Mesothelial cell of epicardium (in vitro differentiated cells): ENCODE measurements around the gene RABL6. TPM values are rescaled to one million over a fixed set of nuclear protein-coding genes. Genes with fewer than 3 reads are reported as not detected.
A peak's percentile ranks its signal among the peaks of the same experiment; 100 is the strongest.
"Not testable (repeated sequence)": the region's sequence is repeated elsewhere in the genome, so short reads cannot be mapped to it uniquely, and the experiment has no call there.

Experiments used
- DNase-seq, 2 experiments: peaks; one replicate each; pipeline ENCODE4 v3.0.0; 2021; ENCODE audit warnings: low spot score in 2 of 2; ENCODE audit not compliant: unreplicated experiment in 2 of 2
- H3K27ac Mint-ChIP-seq: 2 replicates; pipeline ENCODE4 v1.8.0; 2021; ENCODE audit warnings: mixed read lengths
- H3K27me3 Mint-ChIP-seq: 2 replicates; pipeline ENCODE4 v1.8.0; 2021; ENCODE audit warnings: low read depth, mixed read lengths
- H3K36me3 Mint-ChIP-seq: 2 replicates; pipeline ENCODE4 v1.8.0; 2021; ENCODE audit warnings: mixed read lengths
- H3K4me1 Mint-ChIP-seq: 2 replicates; pipeline ENCODE4 v1.8.0; 2021; ENCODE audit warnings: mixed read lengths
- H3K4me3 Mint-ChIP-seq: 2 replicates; pipeline ENCODE4 v1.8.0; 2021; ENCODE audit warnings: mild to moderate bottlenecking, moderate library complexity, mixed read lengths
- H3K9me3 Mint-ChIP-seq: 2 replicates; pipeline ENCODE4 v1.8.0; 2021; ENCODE audit warnings: mixed read lengths
- total RNA-seq: library from RNA; stranded (reverse); gene quantifications from 3 replicates; pipeline ENCODE4 v1.2.1, GENCODE V29; 2021
- TF ChIP-seq, protein P1 (sequence below): fragments of 200-600 bp; sonication (generic); IDR thresholded peaks from one replicate; pipeline ENCODE4 v1.5.0; 2021; ENCODE audit warnings: antibody characterized with exemption; ENCODE audit not compliant: unreplicated experiment

RABL6 gene
- total RNA-seq, 1 donor from 2014 or later, result 124 TPM

DNA sequence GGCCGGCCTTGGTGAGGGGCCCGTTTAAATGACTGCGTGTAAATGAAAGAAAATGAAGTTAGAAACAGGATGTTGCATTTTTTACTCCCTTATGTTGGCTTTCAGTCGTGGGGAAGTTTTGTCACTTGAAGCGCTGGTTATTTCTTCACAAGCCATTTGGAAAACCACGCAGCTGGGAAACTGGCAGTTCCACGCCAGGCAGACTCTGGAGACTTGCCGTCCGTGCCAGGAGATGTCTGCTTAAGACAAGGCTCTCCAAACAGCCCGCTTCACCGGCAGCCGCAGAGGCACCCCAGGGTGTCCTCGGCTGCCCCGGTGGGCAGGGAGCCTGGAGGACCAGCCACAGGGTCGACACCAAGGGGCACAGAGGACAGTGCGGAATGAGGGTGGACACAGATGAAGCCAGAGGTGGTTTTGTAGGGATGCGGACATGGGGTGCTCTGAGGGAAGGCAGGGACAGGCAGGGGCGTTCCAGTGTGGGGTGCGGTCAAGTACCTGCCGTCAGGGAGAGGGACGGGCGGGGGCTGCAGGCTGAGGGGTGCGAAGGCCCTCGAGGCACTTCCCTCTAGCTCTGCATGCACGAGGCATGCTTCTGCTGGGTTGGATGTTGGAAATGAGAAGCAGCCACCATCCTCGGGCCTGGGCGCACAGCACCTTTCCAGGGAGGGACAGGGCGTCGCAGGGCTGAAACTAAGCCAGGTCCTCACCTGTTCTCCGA is 23.4 kb downstream of the RABL6 start:
- Mint-ChIP-seq H3K27ac (no peak overlapping the region), H3K4me3 (no peak overlapping the region), H3K36me3 (peaks cover 17% of the 10 kb centered on the region), H3K27me3 (no peaks in the 10 kb centered on the region), H3K4me1 (no peaks in the 10 kb centered on the region), H3K9me3 (no peaks in the 10 kb centered on the region)
- TF ChIP-seq, protein P1, sequence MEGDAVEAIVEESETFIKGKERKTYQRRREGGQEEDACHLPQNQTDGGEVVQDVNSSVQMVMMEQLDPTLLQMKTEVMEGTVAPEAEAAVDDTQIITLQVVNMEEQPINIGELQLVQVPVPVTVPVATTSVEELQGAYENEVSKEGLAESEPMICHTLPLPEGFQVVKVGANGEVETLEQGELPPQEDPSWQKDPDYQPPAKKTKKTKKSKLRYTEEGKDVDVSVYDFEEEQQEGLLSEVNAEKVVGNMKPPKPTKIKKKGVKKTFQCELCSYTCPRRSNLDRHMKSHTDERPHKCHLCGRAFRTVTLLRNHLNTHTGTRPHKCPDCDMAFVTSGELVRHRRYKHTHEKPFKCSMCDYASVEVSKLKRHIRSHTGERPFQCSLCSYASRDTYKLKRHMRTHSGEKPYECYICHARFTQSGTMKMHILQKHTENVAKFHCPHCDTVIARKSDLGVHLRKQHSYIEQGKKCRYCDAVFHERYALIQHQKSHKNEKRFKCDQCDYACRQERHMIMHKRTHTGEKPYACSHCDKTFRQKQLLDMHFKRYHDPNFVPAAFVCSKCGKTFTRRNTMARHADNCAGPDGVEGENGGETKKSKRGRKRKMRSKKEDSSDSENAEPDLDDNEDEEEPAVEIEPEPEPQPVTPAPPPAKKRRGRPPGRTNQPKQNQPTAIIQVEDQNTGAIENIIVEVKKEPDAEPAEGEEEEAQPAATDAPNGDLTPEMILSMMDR, result no peak
- no peak for DNase-seq

DNA sequence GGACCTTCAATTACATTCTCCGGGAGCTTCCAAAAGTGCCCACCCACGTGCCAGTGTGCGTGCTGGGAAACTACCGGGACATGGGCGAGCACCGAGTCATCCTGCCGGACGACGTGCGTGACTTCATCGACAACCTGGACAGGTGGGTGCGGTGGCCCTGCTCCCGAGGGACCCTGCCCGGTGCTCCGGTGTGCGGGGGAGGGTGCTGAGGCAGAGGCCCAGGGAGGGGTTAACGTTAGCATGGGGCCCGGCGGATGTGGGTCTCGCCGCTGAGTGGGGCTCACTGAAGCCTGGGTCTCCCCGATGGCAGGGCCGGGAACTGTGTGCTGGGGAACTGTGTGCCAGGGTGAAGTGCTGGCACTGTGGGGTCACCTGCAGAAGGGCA is 24.0 kb downstream of the RABL6 start:
- Mint-ChIP-seq H3K9me3 (no peaks in the 10 kb centered on the region), H3K36me3 (peaks cover 15% of the 10 kb centered on the region), H3K27ac (no peak overlapping the region), H3K4me1 (no peaks in the 10 kb centered on the region), H3K27me3 (no peaks in the 10 kb centered on the region), H3K4me3 (no peak overlapping the region)
- no peak for DNase-seq
- TF ChIP-seq, protein P1, result no peak

DNA sequence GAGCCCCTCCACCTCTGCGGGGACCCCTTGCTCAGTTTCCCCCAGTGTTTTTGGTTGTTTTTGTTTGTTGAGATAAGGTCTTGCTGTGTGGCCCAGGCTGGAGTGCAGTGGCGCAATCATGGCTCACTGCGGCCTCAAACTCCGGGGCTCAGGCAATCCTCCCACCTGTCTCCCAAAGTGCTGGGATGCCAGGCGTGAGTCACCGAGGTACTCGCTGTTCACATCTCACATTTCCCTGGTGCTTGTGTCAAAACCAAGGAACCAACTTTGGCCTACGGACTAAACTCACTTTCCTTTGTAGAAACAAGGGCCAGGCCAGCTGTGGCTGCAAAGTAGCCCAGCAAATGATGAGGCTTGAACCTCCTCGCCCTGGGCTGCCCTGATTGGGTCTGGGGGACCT is 24.8 kb downstream of the RABL6 start:
- H3K27me3 Mint-ChIP-seq, result no peaks in the 10 kb centered on the region
- H3K9me3 Mint-ChIP-seq, result no peaks in the 10 kb centered on the region
- TF ChIP-seq, protein P1, result no peak
- no peak overlapping the region for H3K4me3 Mint-ChIP-seq
- no peak overlapping the region for H3K27ac Mint-ChIP-seq
- H3K36me3 Mint-ChIP-seq, result peaks cover 15% of the 10 kb centered on the region
- H3K4me1 Mint-ChIP-seq, result no peaks in the 10 kb centered on the region
- DNase-seq, result no peak

DNA sequence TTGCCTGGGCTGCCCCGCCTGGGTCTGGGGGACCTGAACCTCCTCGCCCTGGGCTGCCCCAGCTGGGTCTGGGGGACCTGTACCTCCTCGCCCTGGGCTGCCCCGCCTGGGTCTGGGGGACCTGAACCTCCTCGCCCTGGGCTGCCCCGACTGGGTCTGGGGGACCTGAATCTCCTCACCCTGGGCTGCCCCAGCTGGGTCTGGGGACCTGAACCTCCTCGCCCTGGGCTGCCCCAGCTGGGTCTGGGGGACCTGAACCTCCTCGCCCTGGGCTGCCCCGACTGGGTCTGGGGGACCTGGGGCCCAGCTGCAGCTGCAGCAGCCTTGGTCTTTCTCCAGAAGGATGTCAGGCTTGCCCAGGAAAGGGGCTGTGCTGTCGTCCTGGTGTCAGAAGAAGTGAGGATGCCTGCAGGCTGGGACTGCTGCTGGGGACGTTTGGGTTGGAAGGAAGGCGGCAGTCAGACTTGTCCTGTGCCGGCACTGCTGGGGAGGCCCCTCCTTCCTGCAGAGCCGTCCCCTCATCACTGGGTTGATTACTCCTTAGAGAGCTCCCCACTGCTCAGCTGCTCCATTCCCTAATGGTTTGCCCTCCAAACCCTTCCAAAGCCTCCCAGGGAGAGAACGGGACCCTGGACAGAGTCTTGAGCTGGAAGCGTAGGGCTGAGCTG is 25.8 kb downstream of the RABL6 start:
- peak overlapping the region; percentile 34 for H3K27ac Mint-ChIP-seq
- H3K4me1 Mint-ChIP-seq, H3K27me3 Mint-ChIP-seq, H3K4me3 Mint-ChIP-seq, DNase-seq, H3K9me3 Mint-ChIP-seq: not testable (repeated sequence)
- H3K36me3 Mint-ChIP-seq, result peaks cover 15% of the 10 kb centered on the region

DNA sequence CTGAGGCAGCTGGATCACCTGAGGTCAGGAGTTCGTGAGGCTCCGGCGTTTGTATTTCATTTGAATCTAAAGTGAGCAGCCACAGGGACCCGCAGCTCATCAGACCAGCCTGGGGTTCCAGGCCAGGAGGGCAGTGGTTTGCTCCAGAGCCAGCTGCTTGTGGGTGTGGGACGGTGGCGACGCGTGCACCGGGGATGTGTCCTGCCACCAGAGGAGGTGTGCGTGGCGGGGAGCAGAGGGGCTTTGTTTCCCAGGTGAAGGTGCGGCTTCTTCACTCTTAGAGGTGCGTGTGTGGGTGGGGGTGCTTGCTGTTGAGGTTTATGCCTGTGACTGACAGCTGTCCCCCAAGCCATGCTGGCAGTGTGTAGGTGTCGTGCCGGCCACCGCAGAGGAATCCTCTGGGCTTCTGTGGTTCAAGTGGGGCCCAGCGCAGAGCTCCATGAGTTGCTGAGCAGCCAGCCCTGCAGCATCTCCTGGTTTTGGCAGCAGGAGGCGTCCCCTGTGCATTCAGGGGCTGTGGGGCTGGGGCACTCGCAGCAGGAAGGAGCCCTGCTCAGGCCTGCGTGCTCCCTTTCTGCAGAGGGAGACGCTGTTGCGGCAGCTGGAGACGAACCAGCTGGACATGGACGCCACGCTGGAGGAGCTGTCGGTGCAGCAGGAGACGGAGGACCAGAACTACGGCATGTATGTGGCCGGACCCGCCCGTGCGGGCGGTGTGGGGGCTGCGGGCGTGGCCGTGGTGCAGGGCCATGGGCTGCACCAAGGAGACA is 27.6 kb downstream of the RABL6 start:
- H3K36me3 Mint-ChIP-seq, result peaks cover 14% of the 10 kb centered on the region
- H3K4me3 Mint-ChIP-seq, result no peak overlapping the region
- no peaks in the 10 kb centered on the region for H3K9me3 Mint-ChIP-seq
- TF ChIP-seq, protein P1, result no peak
- H3K4me1 Mint-ChIP-seq, result peaks cover 4% of the 10 kb centered on the region
- H3K27ac Mint-ChIP-seq, result no peak overlapping the region
- no peak for DNase-seq
- no peaks in the 10 kb centered on the region for H3K27me3 Mint-ChIP-seq
